Coronary artery (tissue), 2 donors: ENCODE data around the gene PRADC1.

Source experiments
- DNase-seq: peaks from one replicate; pipeline ENCODE4 v3.0.0-alpha.2; 2017; ENCODE audit warnings: low spot score
- H3K27ac ChIP-seq, 2 donors: fragments of 200-600 bp; sonication (generic); one replicate each; pipeline ENCODE4 v1.5.1; 2016 to 2019
- H3K4me3 ChIP-seq: fragments of 200-600 bp; sonication (generic); 2 replicates; pipeline ENCODE4 v1.5.1; 2016; ENCODE audit warnings: mild to moderate bottlenecking, moderate library complexity
- TF ChIP-seq, protein P1 (sequence below): fragments of 200-600 bp; sonication (generic); IDR thresholded peaks from one replicate; pipeline ENCODE4 v1.5.1; 2019; ENCODE audit warnings: antibody characterized with exemption

Gene PRADC1

DNA sequence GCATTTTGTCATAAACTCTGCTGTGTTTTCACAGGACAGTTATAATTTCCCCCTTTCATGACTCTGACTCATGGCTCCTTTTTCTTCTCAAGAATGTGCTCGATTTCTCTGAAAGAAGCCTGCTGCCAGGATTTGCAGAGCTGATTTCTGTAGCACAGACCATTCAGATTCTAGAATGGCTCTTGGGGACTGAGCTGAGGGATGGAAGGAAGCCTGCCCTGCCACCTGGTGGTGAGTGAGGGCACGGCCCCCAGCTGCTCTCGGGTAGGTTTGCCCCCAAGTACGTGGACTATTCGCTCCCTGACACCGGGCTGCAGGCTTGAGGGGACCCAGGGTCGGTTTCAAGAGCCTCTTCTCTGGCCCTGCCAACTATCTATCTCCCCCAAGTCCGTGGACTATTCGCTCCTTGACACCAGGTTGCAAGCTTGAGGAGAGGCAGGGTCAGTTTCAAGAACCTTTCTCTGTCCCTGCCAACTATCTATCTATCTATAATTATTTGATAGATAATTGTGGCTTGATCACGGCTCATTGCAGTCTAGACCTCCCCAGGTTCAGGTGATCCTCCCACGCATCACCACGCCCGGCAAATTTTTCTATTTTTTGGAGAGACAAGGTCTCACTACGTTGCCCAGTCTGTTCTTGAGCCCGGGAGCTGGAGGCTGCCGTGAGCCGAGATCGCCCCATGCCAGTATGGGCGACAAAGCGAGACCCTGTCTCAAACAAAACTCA, 20.4 kb downstream of the PRADC1 start:
- peak; percentile 85 for DNase-seq
- H3K4me3 ChIP-seq: no peak overlapping the region

DNA sequence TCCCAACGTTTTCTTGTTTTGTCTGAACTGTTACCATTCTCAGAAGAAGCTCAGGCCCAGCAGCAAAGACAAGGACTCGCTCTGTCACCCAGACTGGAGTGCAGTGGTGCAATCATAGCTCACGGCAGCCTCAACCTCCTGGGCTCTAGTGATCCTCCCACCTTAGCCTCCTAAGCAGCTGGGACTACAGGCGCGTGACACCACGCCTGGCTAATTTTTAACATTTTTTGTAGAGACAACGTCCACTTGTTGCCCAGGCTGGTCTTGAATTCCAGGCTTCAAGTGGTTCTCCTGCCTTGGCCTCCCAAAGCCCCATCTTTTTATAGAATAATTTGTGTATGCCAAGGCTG, 21.0 kb downstream of the PRADC1 start:
- Histone ChIP-seq H3K4me3 (no peak overlapping the region), H3K27ac (peak overlapping the region; percentile 65 to 85)
- TF ChIP-seq, protein P1, sequence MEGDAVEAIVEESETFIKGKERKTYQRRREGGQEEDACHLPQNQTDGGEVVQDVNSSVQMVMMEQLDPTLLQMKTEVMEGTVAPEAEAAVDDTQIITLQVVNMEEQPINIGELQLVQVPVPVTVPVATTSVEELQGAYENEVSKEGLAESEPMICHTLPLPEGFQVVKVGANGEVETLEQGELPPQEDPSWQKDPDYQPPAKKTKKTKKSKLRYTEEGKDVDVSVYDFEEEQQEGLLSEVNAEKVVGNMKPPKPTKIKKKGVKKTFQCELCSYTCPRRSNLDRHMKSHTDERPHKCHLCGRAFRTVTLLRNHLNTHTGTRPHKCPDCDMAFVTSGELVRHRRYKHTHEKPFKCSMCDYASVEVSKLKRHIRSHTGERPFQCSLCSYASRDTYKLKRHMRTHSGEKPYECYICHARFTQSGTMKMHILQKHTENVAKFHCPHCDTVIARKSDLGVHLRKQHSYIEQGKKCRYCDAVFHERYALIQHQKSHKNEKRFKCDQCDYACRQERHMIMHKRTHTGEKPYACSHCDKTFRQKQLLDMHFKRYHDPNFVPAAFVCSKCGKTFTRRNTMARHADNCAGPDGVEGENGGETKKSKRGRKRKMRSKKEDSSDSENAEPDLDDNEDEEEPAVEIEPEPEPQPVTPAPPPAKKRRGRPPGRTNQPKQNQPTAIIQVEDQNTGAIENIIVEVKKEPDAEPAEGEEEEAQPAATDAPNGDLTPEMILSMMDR: no peak
- DNase-seq: no peak

More for the DNA sequence above, 20.4 kb downstream of the PRADC1 start:
- H3K27ac ChIP-seq: peak overlapping the region; percentile 65 to 85
- TF ChIP-seq, protein P1: peak; percentile 90

DNA sequence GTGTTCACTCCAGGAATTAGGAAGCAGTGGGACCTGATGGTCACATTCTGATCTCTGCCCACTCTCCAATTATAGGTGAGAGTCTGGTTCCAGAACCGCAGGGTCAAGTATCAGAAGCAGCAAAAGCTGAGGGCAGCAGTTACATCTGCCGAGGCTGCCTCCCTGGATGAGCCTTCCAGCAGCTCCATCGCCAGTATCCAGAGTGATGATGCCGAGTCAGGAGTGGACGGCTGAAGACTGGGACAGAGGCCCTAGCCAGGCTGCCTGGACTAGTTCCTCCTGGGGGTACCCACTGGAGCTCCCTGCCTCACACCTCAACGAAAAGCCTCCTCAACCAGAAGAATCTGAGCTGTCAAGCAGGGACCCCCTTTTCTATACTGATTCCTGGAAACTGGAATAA, 22.3 kb downstream of the PRADC1 start:
- no peak for DNase-seq
- H3K27ac ChIP-seq: no peak overlapping the region
- TF ChIP-seq, protein P1: no peak
- H3K4me3 ChIP-seq: no peak overlapping the region

DNA sequence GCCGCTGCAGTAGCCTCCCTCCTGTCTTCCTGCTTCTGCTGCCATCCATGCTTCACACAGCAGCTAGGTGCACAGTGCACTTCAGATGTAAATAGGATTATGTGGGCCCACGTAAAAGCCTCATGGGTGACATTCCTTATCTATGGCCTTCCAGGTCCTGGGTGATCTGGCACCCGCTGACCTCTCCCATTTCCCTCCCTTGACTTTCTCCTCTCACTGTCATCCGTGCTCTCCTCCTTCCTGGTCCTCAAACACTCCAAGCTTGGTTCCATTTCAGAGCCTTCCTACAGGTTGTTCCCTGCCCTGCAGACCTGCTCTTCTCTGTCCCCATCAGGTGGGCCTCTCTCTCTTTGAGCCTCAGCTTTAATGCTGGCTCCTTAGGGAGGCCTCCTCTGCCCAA, 23.0 kb downstream of the PRADC1 start:
- no peak overlapping the region for H3K27ac ChIP-seq
- H3K4me3 ChIP-seq: no peak overlapping the region
- TF ChIP-seq, protein P1: no peak
- no peak for DNase-seq

DNA sequence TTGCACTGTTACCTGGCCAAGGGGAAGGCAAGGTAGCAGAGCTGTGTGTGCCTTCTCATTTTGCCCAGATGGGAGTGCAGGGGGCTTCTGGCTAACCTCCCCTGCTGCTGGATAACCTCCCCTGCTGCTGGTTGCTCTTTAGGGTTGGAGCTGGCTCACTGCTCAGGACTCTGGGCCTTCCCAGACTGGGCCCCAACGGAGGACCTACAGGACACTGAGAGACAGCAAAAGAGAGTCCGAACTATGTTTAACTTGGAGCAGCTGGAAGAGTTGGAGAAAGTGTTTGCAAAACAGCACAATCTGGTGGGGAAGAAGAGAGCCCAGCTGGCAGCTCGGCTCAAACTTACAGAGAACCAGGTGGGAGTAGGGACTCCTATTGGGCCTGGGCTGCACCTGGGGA, 24.8 kb downstream of the PRADC1 start:
- H3K4me3 ChIP-seq: no peak overlapping the region
- TF ChIP-seq, protein P1: no peak
- H3K27ac ChIP-seq: no peak overlapping the region
- no peak for DNase-seq

DNA sequence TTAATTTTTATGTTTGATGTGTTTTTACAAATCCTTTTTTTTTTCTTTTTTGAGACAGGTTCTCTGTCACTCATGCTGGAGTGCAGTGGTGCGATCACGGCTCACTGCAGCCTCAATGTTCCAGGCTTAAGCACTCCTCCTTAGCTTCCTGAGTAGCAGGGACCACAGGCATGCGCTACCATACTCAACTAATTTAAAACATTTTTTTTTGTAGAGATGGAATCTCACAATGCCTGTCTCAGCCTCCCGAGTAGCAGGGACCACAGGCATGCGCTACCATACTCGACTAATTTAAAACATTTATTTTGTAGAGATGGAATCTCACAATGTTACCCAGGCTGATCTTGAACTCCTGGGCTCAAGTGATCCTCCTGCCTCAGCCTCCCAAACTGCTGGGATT, 27.4 kb downstream of the PRADC1 start:
- Histone ChIP-seq H3K27ac (no peak overlapping the region), H3K4me3 (no peak overlapping the region)
- DNase-seq: no peak
- TF ChIP-seq, protein P1: no peak

DNA sequence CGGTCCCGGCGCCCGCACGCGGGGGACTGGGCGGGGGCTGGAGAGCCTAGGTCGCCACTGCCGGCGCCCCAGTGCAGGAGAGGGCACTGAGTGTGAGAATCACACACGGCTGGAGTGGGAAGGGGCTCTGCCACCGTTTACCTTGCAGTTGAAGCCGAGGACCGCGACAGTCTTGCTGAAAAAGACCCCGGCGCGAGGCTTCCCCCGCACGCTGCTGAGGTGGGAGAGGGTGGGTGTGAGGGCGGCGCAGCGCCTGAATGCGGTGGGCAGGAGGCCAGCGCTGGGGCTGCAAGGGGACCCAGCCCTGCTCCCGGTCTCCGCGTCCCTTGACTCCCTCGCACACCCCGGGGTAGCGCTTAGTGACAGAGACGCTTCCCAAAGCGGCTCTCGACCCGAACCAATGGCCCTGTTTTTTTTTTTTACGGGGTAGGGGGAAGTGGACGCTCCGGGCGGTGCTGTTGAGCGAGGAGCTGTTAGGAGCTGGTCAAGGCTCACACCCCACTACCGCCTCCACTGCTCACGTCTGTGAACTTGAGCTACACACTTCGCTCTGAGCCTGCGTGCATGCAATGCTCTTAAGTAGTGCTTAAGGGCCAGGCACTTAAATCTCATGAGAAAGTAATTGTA, 29.9 kb downstream of the PRADC1 start:
- TF ChIP-seq, protein P1: no peak
- Histone ChIP-seq H3K27ac (no peak overlapping the region), H3K4me3 (peak overlapping the region; percentile 59)
- no peak for DNase-seq
